IPS DF 6.9 (cell line): ENCODE results near the gene PPP2R3B.
"Not testable (repeated sequence)": the region's sequence is repeated elsewhere in the genome, so short reads cannot be mapped to it uniquely, and the experiment has no call there.

Experiments used
- DNase-seq: peaks from one replicate; pipeline ENCODE4 v3.0.0-alpha.2; 2013; ENCODE audit warnings: low read depth, low spot score
- H3K27ac ChIP-seq: one replicate; pipeline ENCODE4 v1.5.1; 2013; ENCODE audit warnings: low read length, control low read depth
- H3K27me3 ChIP-seq: 2 replicates; pipeline ENCODE4 v1.6.1; 2013; ENCODE audit warnings: mild to moderate bottlenecking, low read length; ENCODE audit not compliant: control insufficient read depth, insufficient read depth
- H3K36me3 ChIP-seq: 2 replicates; pipeline ENCODE4 v1.6.1; 2013; ENCODE audit warnings: low read length; ENCODE audit not compliant: control insufficient read depth, insufficient read depth
- H3K4me1 ChIP-seq: 2 replicates; pipeline ENCODE4 v1.6.1; 2013; ENCODE audit warnings: low read length; ENCODE audit not compliant: control insufficient read depth, insufficient read depth
- H3K4me3 ChIP-seq: 2 replicates; pipeline ENCODE4 v1.5.1; 2013; ENCODE audit warnings: mild to moderate bottlenecking, low read length
- H3K9me3 ChIP-seq: 2 replicates; pipeline ENCODE4 v1.6.1; 2013; ENCODE audit warnings: low read length, inconsistent platforms; ENCODE audit not compliant: control insufficient read depth, insufficient read depth
- WGBS: extraction: QIAGEN DNeasy Blood & Tissue Kit; methylation state at CpG from one replicate; pipeline ENCODE4 v1.1.7; 2013; ENCODE audit warnings: mixed read lengths, missing lambda C conversion rate; ENCODE audit not compliant: insufficient read length, insufficient coverage; 5-methylcytosine and 5-hydroxymethylcytosine counted together

Gene PPP2R3B

GRCh38 chrX:426881-427280 lies 40.2 kb upstream of the PPP2R3B start:
- Histone ChIP-seq H3K4me3 (no peak overlapping the region), H3K9me3 (no peaks in the 10 kb centered on the region), H3K36me3 (no peaks in the 10 kb centered on the region), H3K4me1 (no peaks in the 10 kb centered on the region; the same call in 1 of the 2 replicates), H3K27me3 (no peaks in the 10 kb centered on the region), H3K27ac (no peak overlapping the region)
- no CpG with 5 or more reads among the region's 14 CpGs for WGBS
- no peak for DNase-seq

GRCh38 chrX:425056-425455 lies 38.3 kb upstream of the PPP2R3B start:
- Histone ChIP-seq H3K27me3 (no peaks in the 10 kb centered on the region), H3K27ac (no peak overlapping the region), H3K36me3 (no peaks in the 10 kb centered on the region), H3K9me3 (no peaks in the 10 kb centered on the region), H3K4me1 (no peaks in the 10 kb centered on the region; the same call in 1 of the 2 replicates), H3K4me3 (no peak overlapping the region)
- no peak for DNase-seq
- no CpG with 5 or more reads among the region's 20 CpGs for WGBS

- Histone ChIP-seq H3K36me3 (no peaks in the 10 kb centered on the region), H3K4me3 (no peak overlapping the region), H3K27me3 (no peaks in the 10 kb centered on the region), H3K9me3 (no peaks in the 10 kb centered on the region), H3K4me1 (no peaks in the 10 kb centered on the region; the same call in 1 of the 2 replicates), H3K27ac (no peak overlapping the region)
- WGBS: no CpG with 5 or more reads among the region's 40 CpGs
- no peak for DNase-seq
Measured at GRCh38 chrX:421646-422391, 35.1 kb upstream of the PPP2R3B start.

- WGBS: no CpG with 5 or more reads among the region's 41 CpGs
- H3K27ac ChIP-seq: no peak overlapping the region
- no peak for DNase-seq
Measured at GRCh38 chrX:420496-421223, 34.0 kb upstream of the PPP2R3B start.

GRCh38 chrX:418927-419729 lies 32.4 kb upstream of the PPP2R3B start:
- Histone ChIP-seq H3K4me1 (no peaks in the 10 kb centered on the region), H3K9me3 (no peaks in the 10 kb centered on the region), H3K36me3 (no peaks in the 10 kb centered on the region), H3K4me3 (no peak overlapping the region), H3K27me3 (no peaks in the 10 kb centered on the region), H3K27ac (no peak overlapping the region)
- no CpG with 5 or more reads among the region's 55 CpGs for WGBS
- no peak for DNase-seq

More at GRCh38 chrX:420496-421223, 34.0 kb upstream of the PPP2R3B start:
- Histone ChIP-seq H3K4me1 (no peaks in the 10 kb centered on the region; the same call in 1 of the 2 replicates), H3K36me3 (no peaks in the 10 kb centered on the region), H3K9me3 (no peaks in the 10 kb centered on the region), H3K27me3 (no peaks in the 10 kb centered on the region), H3K4me3 (no peak overlapping the region)

GRCh38 chrX:415498-415897 lies 28.8 kb upstream of the PPP2R3B start:
- not testable (repeated sequence) for H3K4me1 ChIP-seq, H3K27ac ChIP-seq, H3K36me3 ChIP-seq, DNase-seq, H3K27me3 ChIP-seq, H3K9me3 ChIP-seq, H3K4me3 ChIP-seq
- no CpG with 5 or more reads among the region's 5 CpGs for WGBS

GRCh38 chrX:413322-414201 lies 26.9 kb upstream of the PPP2R3B start:
- no peak for DNase-seq
- peak overlapping the region; percentile 2; the same call in 1 of the 2 replicates for H3K4me3 ChIP-seq

GRCh38 chrX:410296-410695 lies 23.6 kb upstream of the PPP2R3B start:
- Histone ChIP-seq H3K4me1 (no peaks in the 10 kb centered on the region), H3K4me3 (no peak overlapping the region), H3K9me3 (no peaks in the 10 kb centered on the region), H3K36me3 (no peaks in the 10 kb centered on the region), H3K27me3 (no peaks in the 10 kb centered on the region), H3K27ac (no peak overlapping the region)
- no CpG with 5 or more reads among the region's 17 CpGs for WGBS
- no peak for DNase-seq

More at GRCh38 chrX:413322-414201, 26.9 kb upstream of the PPP2R3B start:
- WGBS: no CpG with 5 or more reads among the region's 47 CpGs
- no peaks in the 10 kb centered on the region for H3K9me3 ChIP-seq
- no peaks in the 10 kb centered on the region for H3K4me1 ChIP-seq
- no peak overlapping the region for H3K27ac ChIP-seq
- no peaks in the 10 kb centered on the region for H3K36me3 ChIP-seq
- no peaks in the 10 kb centered on the region for H3K27me3 ChIP-seq

GRCh38 chrX:405149-405548 lies 18.4 kb upstream of the PPP2R3B start:
- WGBS: no CpG with 5 or more reads among the region's 5 CpGs
- H3K4me3 ChIP-seq: no peak overlapping the region
- no peak for DNase-seq

More at GRCh38 chrX:405149-405548, 18.4 kb upstream of the PPP2R3B start:
- Histone ChIP-seq H3K9me3 (no peaks in the 10 kb centered on the region), H3K27me3 (no peaks in the 10 kb centered on the region), H3K36me3 (no peaks in the 10 kb centered on the region), H3K27ac (no peak overlapping the region), H3K4me1 (no peaks in the 10 kb centered on the region)
